Measurements from ENCODE around the gene EIF3B.
"Not testable (repeated sequence)": the region's sequence is repeated elsewhere in the genome, so short reads cannot be mapped to it uniquely, and the experiment has no call there.

The EIF3B gene

GRCh38 chr7:2376351-2377154 lies 21.9 kb downstream of the EIF3B start:
- DNase-seq (ENCODE audit: low read depth), result no peak

- DNase-seq (ENCODE audit: low read depth), result not testable (repeated sequence)
Observed at GRCh38 chr7:2377492-2377891, 22.9 kb downstream of the EIF3B start.

GRCh38 chr7:2378125-2378524 lies 23.5 kb downstream of the EIF3B start:
- not testable (repeated sequence) for DNase-seq (ENCODE audit: low read depth)

- no peak for DNase-seq (ENCODE audit: low read depth)
Observed at GRCh38 chr7:2379161-2379560, 24.5 kb downstream of the EIF3B start.

GRCh38 chr7:2379821-2380450 lies 25.3 kb downstream of the EIF3B start:
- DNase-seq (ENCODE audit: low read depth), result no peak

- DNase-seq (ENCODE audit: low read depth), result no peak
Observed at GRCh38 chr7:2380461-2380860, 25.8 kb downstream of the EIF3B start.

- DNase-seq (ENCODE audit: low read depth), result no peak
Observed at GRCh38 chr7:2381227-2381626, 26.6 kb downstream of the EIF3B start.

- no peak for DNase-seq (ENCODE audit: low read depth)
Observed at GRCh38 chr7:2381881-2382509, 27.4 kb downstream of the EIF3B start.

GRCh38 chr7:2383543-2384274 lies 29.1 kb downstream of the EIF3B start:
- DNase-seq (ENCODE audit: low read depth), result no peak

GRCh38 chr7:2384354-2385243 lies 30.0 kb downstream of the EIF3B start:
- no peak for DNase-seq (ENCODE audit: low read depth)

GRCh38 chr7:2386122-2386521 lies 31.5 kb downstream of the EIF3B start:
- not testable (repeated sequence) for DNase-seq (ENCODE audit: low read depth)

- DNase-seq (ENCODE audit: low read depth), result no peak
Observed at GRCh38 chr7:2386964-2387669, 32.5 kb downstream of the EIF3B start.

GRCh38 chr7:2387897-2388636 lies 33.4 kb downstream of the EIF3B start:
- DNase-seq (ENCODE audit: low read depth), result no peak

GRCh38 chr7:2388637-2388954 lies 34.0 kb downstream of the EIF3B start:
- DNase-seq (ENCODE audit: low read depth), result no peak

GRCh38 chr7:2390020-2390816 lies 35.6 kb downstream of the EIF3B start:
- DNase-seq (ENCODE audit: low read depth), result not testable (repeated sequence)

- DNase-seq (ENCODE audit: low read depth), result no peak
Observed at GRCh38 chr7:2393706-2394105, 39.1 kb downstream of the EIF3B start.

- DNase-seq (ENCODE audit: low read depth), result no peak
Observed at GRCh38 chr7:2394566-2395082, 40.0 kb downstream of the EIF3B start.

GRCh38 chr7:2398506-2398905 lies 43.9 kb downstream of the EIF3B start:
- DNase-seq (ENCODE audit: low read depth), result no peak

Measured in stimulated activated CD8-positive, alpha-beta memory T cell treated with anti-CD3 and anti-CD28 coated beads, Interleukin-15, amount 100 ng/mL, for 1 hour (primary cell).